Measurements from ENCODE around the gene SKOR1. TPM values are rescaled to one million over a fixed set of nuclear protein-coding genes. Genes with fewer than 3 reads are reported as not detected.

Gene SKOR1
- total and polyA plus RNA-seq, 2 of the 13 experiments (the other 11 are each of a cell fraction or from before 2014, with no cell fraction given) = 0.09 to 0.11 TPM

DNA sequence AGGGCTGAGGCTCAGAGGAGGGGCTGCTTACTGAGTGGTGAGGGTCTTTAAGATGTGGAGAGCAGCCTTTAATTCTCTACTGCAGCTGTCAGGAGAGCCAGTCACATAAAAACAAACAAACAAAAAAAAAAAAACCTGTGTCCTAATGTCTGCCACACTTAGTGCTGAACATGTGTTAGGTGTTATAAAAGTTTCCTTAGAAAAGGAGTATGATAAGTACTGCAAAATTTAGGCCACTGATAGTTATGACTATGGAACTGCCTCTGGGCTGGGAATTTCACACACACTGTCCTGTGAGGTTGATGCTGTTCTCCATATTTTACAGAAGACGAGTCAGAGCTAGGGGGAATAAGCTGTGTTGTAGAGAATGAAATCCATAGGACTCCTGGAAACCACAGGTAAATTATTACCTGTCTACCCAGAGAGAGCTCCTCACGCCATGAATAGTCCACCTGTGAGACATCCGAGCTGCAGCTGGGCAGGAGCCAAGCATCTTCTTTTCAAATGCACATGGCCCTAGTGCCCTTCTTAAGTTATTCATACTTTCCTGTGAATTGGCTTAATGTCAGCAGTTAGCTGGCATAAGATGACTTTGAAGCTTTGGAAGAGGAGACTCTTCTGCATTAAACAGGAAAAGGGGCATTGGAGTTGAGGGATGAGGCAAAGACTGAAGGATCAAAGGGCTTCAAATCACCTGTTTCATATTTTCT, 34.5 kb upstream of the SKOR1 start:
- no peak for FAIRE-seq
- no peaks in the 10 kb centered on the region for H3K79me2 ChIP-seq (ENCODE audit: insufficient read depth, low read length)
- H3K27ac ChIP-seq (ENCODE audit: extremely low read length, insufficient read depth, low read length) = no peak overlapping the region
- intact Hi-C loops (cut with micrococcal nuclease; ENCODE audit: unreplicated experiment) (no loop called here), in situ Hi-C loops (cut with HindIII; ENCODE audit: extremely low pct_ligation_motif_present, low pct_unique_long_range_greater_than_20kb) (no loop called here)
- H3K9ac ChIP-seq (ENCODE audit: insufficient read depth, low read depth, low read length) = no peak overlapping the region
- H3K4me2 ChIP-seq (ENCODE audit: low read depth, low read length) = no peak overlapping the region
- POLR2A ChIA-PET = interaction anchor here (0.7 kb wide), 1 partner anchor 10 kb away, joined by 3 read pairs; no protein-coding TSS in a partner anchor
- peaks cover 10% of the 10 kb centered on the region; the same call in 1 of the 2 replicates for H3K4me1 ChIP-seq (ENCODE audit: insufficient read depth, low read length)
- no peaks in the 10 kb centered on the region for H4K20me1 ChIP-seq (ENCODE audit: insufficient read depth, low read length)
- CTCF ChIA-PET (ENCODE audit: low intra/inter-chr PET ratio, low total read pairs) = no interaction called here
- no TSS peak for BruUV-seq (replicated peaks)
- 96% methylated on average over 3 of the region's 3 CpGs for WGBS (ENCODE audit: low lambda C conversion rate)
- no peaks in the 10 kb centered on the region for H3K9me3 ChIP-seq (ENCODE audit: low read length)
- no peaks in the 10 kb centered on the region for H3K36me3 ChIP-seq (replicated peaks in 1 of 2; ENCODE audit: control insufficient read depth in 1 of 2, insufficient read depth in 2 of 2, low read length in 2 of 2)
- H3K27me3 ChIP-seq (ENCODE audit: control insufficient read depth in 1 of 2, insufficient read depth in 2 of 2, low read length in 2 of 2) = no peaks in the 10 kb centered on the region
- H2AFZ ChIP-seq (ENCODE audit: low read length) = no peak overlapping the region
- H3K4me3 ChIP-seq (replicated peaks in 1 of 3; ENCODE audit: insufficient read depth in 1 of 3, low read depth in 2 of 3, low read length in 3 of 3) = no peak overlapping the region
- ATAC-seq = no peak
- DNase-seq (ENCODE audit: low spot score) = no peak
- TF ChIP-seq ARHGAP35 (CRISPR knock-in tag; IDR thresholded peaks at IDR 0.05; ENCODE audit: borderline replicate concordance) (no peak), ZMYM3 (CRISPR knock-in tag; IDR thresholded peaks at IDR 0.05) (no peak), ZNF788 (CRISPR knock-in tag; IDR thresholded peaks at IDR 0.05; ENCODE audit: borderline replicate concordance) (no peak), SOX13 (IDR thresholded peaks at IDR 0.05) (no peak), SOX13 (CRISPR knock-in tag; conservative IDR thresholded peaks at IDR 0.05 in 1 of 2, IDR thresholded peaks at IDR 0.05 in 1 of 2) (no peak), GATAD1 (CRISPR knock-in tag; IDR thresholded peaks at IDR 0.05) (no peak), EP300 (IDR thresholded peaks at IDR 0.05; ENCODE audit: low read depth in 2 of 2, low read length in 2 of 2) (no peak), EP300 (CRISPR knock-in tag; IDR thresholded peaks at IDR 0.05; ENCODE audit: borderline replicate concordance) (no peak)
- TF ChIP-seq, protein P1, sequence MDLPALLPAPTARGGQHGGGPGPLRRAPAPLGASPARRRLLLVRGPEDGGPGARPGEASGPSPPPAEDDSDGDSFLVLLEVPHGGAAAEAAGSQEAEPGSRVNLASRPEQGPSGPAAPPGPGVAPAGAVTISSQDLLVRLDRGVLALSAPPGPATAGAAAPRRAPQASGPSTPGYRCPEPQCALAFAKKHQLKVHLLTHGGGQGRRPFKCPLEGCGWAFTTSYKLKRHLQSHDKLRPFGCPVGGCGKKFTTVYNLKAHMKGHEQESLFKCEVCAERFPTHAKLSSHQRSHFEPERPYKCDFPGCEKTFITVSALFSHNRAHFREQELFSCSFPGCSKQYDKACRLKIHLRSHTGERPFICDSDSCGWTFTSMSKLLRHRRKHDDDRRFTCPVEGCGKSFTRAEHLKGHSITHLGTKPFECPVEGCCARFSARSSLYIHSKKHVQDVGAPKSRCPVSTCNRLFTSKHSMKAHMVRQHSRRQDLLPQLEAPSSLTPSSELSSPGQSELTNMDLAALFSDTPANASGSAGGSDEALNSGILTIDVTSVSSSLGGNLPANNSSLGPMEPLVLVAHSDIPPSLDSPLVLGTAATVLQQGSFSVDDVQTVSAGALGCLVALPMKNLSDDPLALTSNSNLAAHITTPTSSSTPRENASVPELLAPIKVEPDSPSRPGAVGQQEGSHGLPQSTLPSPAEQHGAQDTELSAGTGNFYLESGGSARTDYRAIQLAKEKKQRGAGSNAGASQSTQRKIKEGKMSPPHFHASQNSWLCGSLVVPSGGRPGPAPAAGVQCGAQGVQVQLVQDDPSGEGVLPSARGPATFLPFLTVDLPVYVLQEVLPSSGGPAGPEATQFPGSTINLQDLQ (CRISPR knock-in tag; IDR thresholded peaks at IDR 0.05) = no peak
- TF ChIP-seq, protein P2, sequence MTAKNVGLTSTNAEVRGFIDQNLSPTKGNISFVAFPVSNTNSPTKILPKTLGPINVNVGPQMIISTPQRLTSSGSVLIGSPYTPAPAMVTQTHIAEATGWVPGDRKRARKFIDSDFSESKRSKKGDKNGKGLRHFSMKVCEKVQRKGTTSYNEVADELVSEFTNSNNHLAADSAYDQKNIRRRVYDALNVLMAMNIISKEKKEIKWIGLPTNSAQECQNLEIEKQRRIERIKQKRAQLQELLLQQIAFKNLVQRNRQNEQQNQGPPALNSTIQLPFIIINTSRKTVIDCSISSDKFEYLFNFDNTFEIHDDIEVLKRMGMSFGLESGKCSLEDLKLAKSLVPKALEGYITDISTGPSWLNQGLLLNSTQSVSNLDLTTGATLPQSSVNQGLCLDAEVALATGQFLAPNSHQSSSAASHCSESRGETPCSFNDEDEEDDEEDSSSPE (CRISPR knock-in tag; IDR thresholded peaks at IDR 0.05) = no peak
- TF ChIP-seq, protein P3, sequence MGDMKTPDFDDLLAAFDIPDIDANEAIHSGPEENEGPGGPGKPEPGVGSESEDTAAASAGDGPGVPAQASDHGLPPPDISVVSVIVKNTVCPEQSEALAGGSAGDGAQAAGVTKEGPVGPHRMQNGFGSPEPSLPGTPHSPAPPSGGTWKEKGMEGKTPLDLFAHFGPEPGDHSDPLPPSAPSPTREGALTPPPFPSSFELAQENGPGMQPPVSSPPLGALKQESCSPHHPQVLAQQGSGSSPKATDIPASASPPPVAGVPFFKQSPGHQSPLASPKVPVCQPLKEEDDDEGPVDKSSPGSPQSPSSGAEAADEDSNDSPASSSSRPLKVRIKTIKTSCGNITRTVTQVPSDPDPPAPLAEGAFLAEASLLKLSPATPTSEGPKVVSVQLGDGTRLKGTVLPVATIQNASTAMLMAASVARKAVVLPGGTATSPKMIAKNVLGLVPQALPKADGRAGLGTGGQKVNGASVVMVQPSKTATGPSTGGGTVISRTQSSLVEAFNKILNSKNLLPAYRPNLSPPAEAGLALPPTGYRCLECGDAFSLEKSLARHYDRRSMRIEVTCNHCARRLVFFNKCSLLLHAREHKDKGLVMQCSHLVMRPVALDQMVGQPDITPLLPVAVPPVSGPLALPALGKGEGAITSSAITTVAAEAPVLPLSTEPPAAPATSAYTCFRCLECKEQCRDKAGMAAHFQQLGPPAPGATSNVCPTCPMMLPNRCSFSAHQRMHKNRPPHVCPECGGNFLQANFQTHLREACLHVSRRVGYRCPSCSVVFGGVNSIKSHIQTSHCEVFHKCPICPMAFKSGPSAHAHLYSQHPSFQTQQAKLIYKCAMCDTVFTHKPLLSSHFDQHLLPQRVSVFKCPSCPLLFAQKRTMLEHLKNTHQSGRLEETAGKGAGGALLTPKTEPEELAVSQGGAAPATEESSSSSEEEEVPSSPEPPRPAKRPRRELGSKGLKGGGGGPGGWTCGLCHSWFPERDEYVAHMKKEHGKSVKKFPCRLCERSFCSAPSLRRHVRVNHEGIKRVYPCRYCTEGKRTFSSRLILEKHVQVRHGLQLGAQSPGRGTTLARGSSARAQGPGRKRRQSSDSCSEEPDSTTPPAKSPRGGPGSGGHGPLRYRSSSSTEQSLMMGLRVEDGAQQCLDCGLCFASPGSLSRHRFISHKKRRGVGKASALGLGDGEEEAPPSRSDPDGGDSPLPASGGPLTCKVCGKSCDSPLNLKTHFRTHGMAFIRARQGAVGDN (CRISPR knock-in tag; IDR thresholded peaks at IDR 0.05) = no peak
- TF ChIP-seq, protein P4, sequence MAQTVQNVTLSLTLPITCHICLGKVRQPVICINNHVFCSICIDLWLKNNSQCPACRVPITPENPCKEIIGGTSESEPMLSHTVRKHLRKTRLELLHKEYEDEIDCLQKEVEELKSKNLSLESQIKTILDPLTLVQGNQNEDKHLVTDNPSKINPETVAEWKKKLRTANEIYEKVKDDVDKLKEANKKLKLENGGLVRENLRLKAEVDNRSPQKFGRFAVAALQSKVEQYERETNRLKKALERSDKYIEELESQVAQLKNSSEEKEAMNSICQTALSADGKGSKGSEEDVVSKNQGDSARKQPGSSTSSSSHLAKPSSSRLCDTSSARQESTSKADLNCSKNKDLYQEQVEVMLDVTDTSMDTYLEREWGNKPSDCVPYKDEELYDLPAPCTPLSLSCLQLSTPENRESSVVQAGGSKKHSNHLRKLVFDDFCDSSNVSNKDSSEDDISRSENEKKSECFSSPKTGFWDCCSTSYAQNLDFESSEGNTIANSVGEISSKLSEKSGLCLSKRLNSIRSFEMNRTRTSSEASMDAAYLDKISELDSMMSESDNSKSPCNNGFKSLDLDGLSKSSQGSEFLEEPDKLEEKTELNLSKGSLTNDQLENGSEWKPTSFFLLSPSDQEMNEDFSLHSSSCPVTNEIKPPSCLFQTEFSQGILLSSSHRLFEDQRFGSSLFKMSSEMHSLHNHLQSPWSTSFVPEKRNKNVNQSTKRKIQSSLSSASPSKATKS (CRISPR knock-in tag; IDR thresholded peaks at IDR 0.05) = no peak

Measured in HepG2 (cell line).